K562 (cell line): ENCODE measurements around the gene ABCC10. TPM values are rescaled to one million over a fixed set of nuclear protein-coding genes. Genes with fewer than 3 reads are reported as not detected.

Source experiments
- ATF6 ChIP-seq: sonication (generic); formaldehyde crosslinking; IDR thresholded peaks from 2 replicates; pipeline ENCODE4 v1.4.0; 2020; ENCODE audit warnings: mild to moderate bottlenecking, missing genetic modification reagents
- CXXC5 ChIP-seq: fragments of 250-450 bp; sonication (Bioruptor Pico); IDR thresholded peaks from 2 replicates; pipeline ENCODE4 v1.8.0; 2022; ENCODE audit warnings: inconsistent platforms, mild to moderate bottlenecking, moderate library complexity
- DNMT1 ChIP-seq: fragments of 450-650 bp; IDR thresholded peaks from 2 replicates; pipeline ENCODE4 v1.6.1; 2016; ENCODE audit warnings: antibody characterized with exemption, mild to moderate bottlenecking
- DPF2 ChIP-seq: fragments of 450-650 bp; IDR thresholded peaks from 2 replicates; pipeline ENCODE4 v1.6.1; 2016
- GTF2B ChIP-seq: IDR thresholded peaks from 2 replicates; pipeline ENCODE4 v1.6.1; 2011; ENCODE audit not compliant: insufficient read length; ENCODE audit errors: extremely low read depth
- HES1 ChIP-seq: fragments of 450-650 bp; IDR thresholded peaks from 2 replicates; pipeline ENCODE4 v1.6.1; 2016; ENCODE audit warnings: low read depth, mild to moderate bottlenecking, moderate library complexity
- HMGXB4 ChIP-seq: sonication (generic); formaldehyde crosslinking; IDR thresholded peaks from 2 replicates; pipeline ENCODE4 v1.8.1; 2023; ENCODE audit warnings: mild to moderate bottlenecking, missing genetic modification reagents
- KAT8 ChIP-seq: fragments of 450-650 bp; IDR thresholded peaks from 2 replicates; pipeline ENCODE4 v1.6.1; 2016; ENCODE audit warnings: low read depth, mild to moderate bottlenecking
- L3MBTL2 ChIP-seq: fragments of 450-650 bp; IDR thresholded peaks from 2 replicates; pipeline ENCODE4 v1.6.1; 2016; ENCODE audit warnings: mild to moderate bottlenecking, moderate library complexity
- MYBL2 ChIP-seq, 2 experiments: fragments of 450-650 bp in 1 of 2; sonication (generic) in 1 of 2; formaldehyde crosslinking in 1 of 2; IDR thresholded peaks; 2 replicates each; pipeline versions ENCODE4 v1.6.1 to v1.8.1; 2017 to 2022; ENCODE audit warnings: borderline replicate concordance in 1 of 2, inconsistent platforms in 1 of 2, low read depth in 1 of 2, mild to moderate bottlenecking in 1 of 2, missing genetic modification reagents in 1 of 2, moderate library complexity in 1 of 2
- NBN ChIP-seq: fragments of 450-650 bp; IDR thresholded peaks from 2 replicates; pipeline ENCODE4 v1.6.1; 2016; ENCODE audit warnings: low read depth, mild to moderate bottlenecking
- POLR2AphosphoS5 ChIP-seq: IDR thresholded peaks from 2 replicates; pipeline ENCODE4 v1.6.1; 2011; ENCODE audit warnings: mild to moderate bottlenecking, low read depth, low read length, moderate library complexity; ENCODE audit not compliant: control insufficient read depth, insufficient read depth
- PTRF ChIP-seq: fragments of 450-650 bp; IDR thresholded peaks from 2 replicates; pipeline ENCODE4 v1.6.1; 2016; ENCODE audit warnings: mild to moderate bottlenecking, missing genetic modification characterization, missing compliant biosample characterization
- SMAD3 ChIP-seq: fragments of 450-650 bp; formaldehyde crosslinking; conservative IDR thresholded peaks from 2 replicates; pipeline ENCODE4 v1.4.0; 2020; ENCODE audit warnings: mild to moderate bottlenecking
- ZNF140 ChIP-seq: fragments of 250-450 bp; sonication (Bioruptor Pico); IDR thresholded peaks from 2 replicates; pipeline ENCODE4 v1.8.0; 2021; ENCODE audit warnings: moderate library complexity, mild to moderate bottlenecking, inconsistent platforms
- ZNF174 ChIP-seq: fragments of 250-450 bp; sonication (Bioruptor Pico); IDR thresholded peaks from 2 replicates; pipeline ENCODE4 v1.4.0; 2020; ENCODE audit warnings: mild to moderate bottlenecking
- ZNF449 ChIP-seq: fragments of 250-450 bp; sonication (Bioruptor Pico); IDR thresholded peaks from 2 replicates; pipeline ENCODE4 v1.8.0; 2022; ENCODE audit warnings: moderate library complexity, mild to moderate bottlenecking, inconsistent platforms
- ZNF766 ChIP-seq: fragments of 200-800 bp; sonication (Bioruptor generic); conservative IDR thresholded peaks from 2 replicates; pipeline ENCODE4 v1.6.1; 2016; ENCODE audit warnings: missing genetic modification characterization, missing compliant biosample characterization
- ZNF79 ChIP-seq: fragments of 250-450 bp; sonication (Bioruptor Pico); IDR thresholded peaks from 2 replicates; pipeline ENCODE4 v1.4.0; 2020; ENCODE audit warnings: low read depth, mild to moderate bottlenecking, moderate library complexity
- polyA plus RNA-seq, 8 experiments: library from polyadenylated mRNA; depleted of rRNA in 4 of 8; stranded (reverse) in 5 of 8; unstranded in 3 of 8; fragments of >200 nt; fragmentation: Nextera tagmentation in 2 of 8; fragmentation: Illumina TruSeq in 1 of 8; extraction: Ambion mirVana in 2 of 8; extraction: Trizol in 1 of 8; gene quantifications; 2 replicates each; pipeline versions ENCODE4 v1.2.1 to v1.2.3, GENCODE V29; 2011 to 2014; ENCODE audit warnings: inconsistent platforms in 1 of 8, missing spikeins in 1 of 8
- total RNA-seq, 7 experiments: library from RNA; depleted of rRNA in 6 of 7; stranded (reverse); fragments of >200 nt in 6 of 7; fragmentation: Illumina TruSeq in 2 of 7; extraction: Trizol in 2 of 7; gene quantifications; 2 replicates each; pipeline versions ENCODE4 v1.2.1 to v1.2.3, GENCODE V29; 2011 to 2021; ENCODE audit warnings: low replicate concordance in 1 of 7

Gene ABCC10
- total and polyA plus RNA-seq, 9 of the 15 experiments (the other 6 are each of a cell fraction or from before 2014, with no cell fraction given) = 2.4 to 29.1 (median 13.7) TPM

- TF ChIP-seq POLR2AphosphoS5 (no peak), SMAD3 (CRISPR knock-in tag) (no peak), DNMT1 (no peak), ZNF140 (CRISPR knock-in tag) (no peak), PTRF (no peak), CXXC5 (CRISPR knock-in tag) (peak; percentile 31; the same call in 1 of the 2 replicates), KAT8 (no peak), ATF6 (CRISPR knock-in tag) (no peak), ZNF449 (CRISPR knock-in tag) (no peak), MYBL2 (IDR thresholded peaks at IDR 0.05; ENCODE audit: low read depth) (no peak), MYBL2 (CRISPR knock-in tag; IDR thresholded peaks at IDR 0.05; ENCODE audit: borderline replicate concordance) (no peak), L3MBTL2 (peak; percentile 97), DPF2 (no peak), HES1 (peak; percentile 96), NBN (peak; percentile 57; the same call in 1 of the 2 replicates), ZNF766 (peak; percentile 66), GTF2B (no peak), HMGXB4 (CRISPR knock-in tag) (no peak), ZNF79 (CRISPR knock-in tag) (no peak), ZNF174 (no peak)
These were observed 35.8 kb upstream of the ABCC10 start (continued) for GRCh38 chr6:43391440-43392031.
